Right lobe of liver (tissue), 4 donors: Measurements from ENCODE around the gene DUSP18.

Experiments used
- POLR2A ChIP-seq: fragments of 450-650 bp; IDR thresholded peaks from one replicate; pipeline ENCODE4 v1.6.1; 2017; ENCODE audit warnings: antibody characterized with exemption, mild to moderate bottlenecking
- TF ChIP-seq, protein P1 (sequence below), 4 donors: fragments of 200-600 bp in 3 of 4; fragments of 450-650 bp in 1 of 4; IDR thresholded peaks; one replicate each; pipeline versions ENCODE4 v1.5.1 to v1.8.0; 2016 to 2022; ENCODE audit warnings: antibody characterized with exemption in 4 of 4, mild to moderate bottlenecking in 2 of 4
- donor health status: DM: no; HTN: no; CAD: no.
- donor health status: DM: no; HTN: no; CAD: no.
- donor health status: DM: no; HTN: yes; CAD: no.

DNA sequence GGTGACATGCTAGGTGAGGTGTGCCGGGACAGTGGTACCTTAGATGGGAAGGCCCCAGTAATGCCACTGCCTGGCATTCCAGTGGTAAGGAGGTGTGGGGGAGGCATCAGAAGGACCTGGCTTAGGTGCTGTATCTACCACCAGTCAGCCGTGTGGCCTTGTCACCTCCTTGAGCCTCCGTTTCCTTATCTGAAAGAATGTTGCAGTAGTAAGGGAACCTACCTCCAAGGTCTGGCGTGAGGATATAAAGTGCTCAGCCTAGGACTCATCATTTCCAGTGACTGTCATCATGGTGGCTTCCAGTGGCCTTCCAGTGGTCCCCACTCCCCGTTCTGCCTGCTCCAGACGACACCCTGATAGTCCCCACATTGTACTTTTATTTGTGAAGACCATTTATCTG lies 6.8 kb upstream of the DUSP18 start:
- TF ChIP-seq, protein P1, sequence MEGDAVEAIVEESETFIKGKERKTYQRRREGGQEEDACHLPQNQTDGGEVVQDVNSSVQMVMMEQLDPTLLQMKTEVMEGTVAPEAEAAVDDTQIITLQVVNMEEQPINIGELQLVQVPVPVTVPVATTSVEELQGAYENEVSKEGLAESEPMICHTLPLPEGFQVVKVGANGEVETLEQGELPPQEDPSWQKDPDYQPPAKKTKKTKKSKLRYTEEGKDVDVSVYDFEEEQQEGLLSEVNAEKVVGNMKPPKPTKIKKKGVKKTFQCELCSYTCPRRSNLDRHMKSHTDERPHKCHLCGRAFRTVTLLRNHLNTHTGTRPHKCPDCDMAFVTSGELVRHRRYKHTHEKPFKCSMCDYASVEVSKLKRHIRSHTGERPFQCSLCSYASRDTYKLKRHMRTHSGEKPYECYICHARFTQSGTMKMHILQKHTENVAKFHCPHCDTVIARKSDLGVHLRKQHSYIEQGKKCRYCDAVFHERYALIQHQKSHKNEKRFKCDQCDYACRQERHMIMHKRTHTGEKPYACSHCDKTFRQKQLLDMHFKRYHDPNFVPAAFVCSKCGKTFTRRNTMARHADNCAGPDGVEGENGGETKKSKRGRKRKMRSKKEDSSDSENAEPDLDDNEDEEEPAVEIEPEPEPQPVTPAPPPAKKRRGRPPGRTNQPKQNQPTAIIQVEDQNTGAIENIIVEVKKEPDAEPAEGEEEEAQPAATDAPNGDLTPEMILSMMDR (IDR thresholded peaks at IDR 0.05): no peak
- no peak for TF ChIP-seq POLR2A
